Measurements from ENCODE around the gene ZDHHC21. TPM values are rescaled to one million over a fixed set of nuclear protein-coding genes. Genes with fewer than 3 reads are reported as not detected.

Gene ZDHHC21
- total RNA-seq, 1 experiment from 2014 or later, result 9.0 TPM

DNA sequence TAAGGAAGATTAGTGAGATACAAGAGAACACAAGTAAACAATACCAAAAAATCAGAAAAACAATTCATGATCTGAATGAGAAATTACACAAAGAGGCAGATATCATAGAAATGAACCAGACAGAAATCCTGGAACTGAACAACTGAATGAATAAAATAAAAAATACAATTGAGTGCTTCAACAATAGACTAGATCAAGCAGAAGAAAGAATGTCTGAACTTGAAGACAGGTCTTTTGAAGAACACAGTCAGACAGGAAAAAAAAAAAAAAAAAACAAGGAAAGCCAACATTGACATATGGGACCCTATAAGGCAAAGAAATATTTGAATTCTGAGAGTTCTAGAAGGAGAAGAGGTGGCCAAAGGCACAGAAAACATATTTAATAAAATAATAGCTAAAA lies 115.2 kb downstream of the ZDHHC21 start:
- Histone ChIP-seq H3K79me1 (ENCODE audit: insufficient read depth, low read depth, low read length, poor library complexity, severe bottlenecking) (no peaks in the 10 kb centered on the region), H2AK5ac (ENCODE audit: insufficient read length, low read length) (no peak overlapping the region), H3K23me2 (ENCODE audit: insufficient read length, low read depth, low read length, poor library complexity, severe bottlenecking) (no peaks in the 10 kb centered on the region), H3K27ac (ENCODE audit: insufficient read length, low read depth, low read length) (no peak overlapping the region), H3K56ac (ENCODE audit: insufficient read length, low read depth, low read length) (no peak overlapping the region), H4K91ac (ENCODE audit: insufficient read length, low read depth, low read length) (no peak overlapping the region), H3K4me1 (ENCODE audit: insufficient read depth, low read length) (no peaks in the 10 kb centered on the region), H2AFZ (ENCODE audit: low read length) (no peak overlapping the region), H4K5ac (ENCODE audit: insufficient read length, low read depth, low read length) (no peak overlapping the region), H3K27me3 (ENCODE audit: insufficient read depth, low read length) (no peaks in the 10 kb centered on the region), H4K8ac (replicated peaks; ENCODE audit: insufficient read length, low read depth, low read length) (no peak overlapping the region), H3K14ac (ENCODE audit: insufficient read depth, low read length) (no peak overlapping the region), H3K4me2 (ENCODE audit: insufficient read depth, insufficient read length, low read length) (no peak overlapping the region), H2BK5ac (ENCODE audit: insufficient read length, low read length) (no peak overlapping the region), H3K79me2 (ENCODE audit: insufficient read depth, low read length) (no peaks in the 10 kb centered on the region), H2BK12ac (ENCODE audit: insufficient read length, low read depth, low read length) (no peak overlapping the region), H3K9ac (ENCODE audit: extremely low read depth, insufficient read length, low read length) (no peak overlapping the region), H2BK20ac (ENCODE audit: low read depth, low read length, poor library complexity, severe bottlenecking) (no peak overlapping the region), H3K18ac (ENCODE audit: insufficient read length, low read depth, low read length) (no peak overlapping the region), H2BK15ac (ENCODE audit: low read depth, low read length) (no peak overlapping the region), H3K23ac (ENCODE audit: insufficient read length, low read depth, low read length) (no peak overlapping the region), H2BK120ac (ENCODE audit: low read depth, low read length, poor library complexity, severe bottlenecking) (no peak overlapping the region), H4K20me1 (ENCODE audit: control insufficient read depth, insufficient read depth, insufficient read length) (no peaks in the 10 kb centered on the region), H3K9me3 (ENCODE audit: control insufficient read depth, low read depth, low read length) (no peaks in the 10 kb centered on the region), H3T11ph (ENCODE audit: low read length) (no peak overlapping the region), H3K4ac (ENCODE audit: low read depth, low read length) (no peak overlapping the region)
- H3K9me3 Mint-ChIP-seq, result peaks cover 11 to 12% of the 10 kb centered on the region in 2 experiments
- peaks cover 4 to 5% of the 10 kb centered on the region in 2 experiments; a peak in 3 of 4 replicates for H3K4me1 Mint-ChIP-seq
- no peak overlapping the region for H3K4me3 Mint-ChIP-seq
- H3K27ac Mint-ChIP-seq, result no peak overlapping the region
- TF ChIP-seq, protein P1, sequence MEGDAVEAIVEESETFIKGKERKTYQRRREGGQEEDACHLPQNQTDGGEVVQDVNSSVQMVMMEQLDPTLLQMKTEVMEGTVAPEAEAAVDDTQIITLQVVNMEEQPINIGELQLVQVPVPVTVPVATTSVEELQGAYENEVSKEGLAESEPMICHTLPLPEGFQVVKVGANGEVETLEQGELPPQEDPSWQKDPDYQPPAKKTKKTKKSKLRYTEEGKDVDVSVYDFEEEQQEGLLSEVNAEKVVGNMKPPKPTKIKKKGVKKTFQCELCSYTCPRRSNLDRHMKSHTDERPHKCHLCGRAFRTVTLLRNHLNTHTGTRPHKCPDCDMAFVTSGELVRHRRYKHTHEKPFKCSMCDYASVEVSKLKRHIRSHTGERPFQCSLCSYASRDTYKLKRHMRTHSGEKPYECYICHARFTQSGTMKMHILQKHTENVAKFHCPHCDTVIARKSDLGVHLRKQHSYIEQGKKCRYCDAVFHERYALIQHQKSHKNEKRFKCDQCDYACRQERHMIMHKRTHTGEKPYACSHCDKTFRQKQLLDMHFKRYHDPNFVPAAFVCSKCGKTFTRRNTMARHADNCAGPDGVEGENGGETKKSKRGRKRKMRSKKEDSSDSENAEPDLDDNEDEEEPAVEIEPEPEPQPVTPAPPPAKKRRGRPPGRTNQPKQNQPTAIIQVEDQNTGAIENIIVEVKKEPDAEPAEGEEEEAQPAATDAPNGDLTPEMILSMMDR (conservative IDR thresholded peaks at IDR 0.05), result no peak
- no peak for DNase-seq
- H3K36me3 Mint-ChIP-seq (ENCODE audit: insufficient read depth in 1 of 3, low read depth in 3 of 3), result peaks cover 0 to 10% (median 0%) of the 10 kb centered on the region in 3 experiments; a peak in 2 of 7 replicates
- no peaks in the 10 kb centered on the region for H3K27me3 Mint-ChIP-seq (ENCODE audit: low read depth)
